K562 (cell line): Measurements from ENCODE around the gene AHCYL1. TPM values are rescaled to one million over a fixed set of nuclear protein-coding genes. Genes with fewer than 3 reads are reported as not detected.

Source experiments
- BCOR ChIP-seq: fragments of 450-650 bp; IDR thresholded peaks from 2 replicates; pipeline ENCODE4 v1.6.1; 2016
- DIDO1 ChIP-seq: fragments of 450-650 bp; IDR thresholded peaks from 2 replicates; pipeline ENCODE4 v1.6.1; 2016; ENCODE audit warnings: low read depth, missing biosample characterization, missing genetic modification characterization
- GABPA ChIP-seq: fragments of 200-800 bp; sonication (Bioruptor generic); conservative IDR thresholded peaks from 2 replicates; pipeline ENCODE4 v1.6.1; 2016; ENCODE audit warnings: low read depth, missing genetic modification characterization, missing compliant biosample characterization
- GMEB1 ChIP-seq: fragments of 250-450 bp; sonication (Bioruptor Pico); IDR thresholded peaks from 2 replicates; pipeline ENCODE4 v1.4.0; 2020; ENCODE audit warnings: mild to moderate bottlenecking
- GTF2E2 ChIP-seq: fragments of 200-800 bp; sonication (Bioruptor generic); IDR thresholded peaks from 2 replicates; pipeline ENCODE4 v1.6.1; 2016; ENCODE audit warnings: missing genetic modification characterization, missing compliant biosample characterization
- HIVEP1 ChIP-seq: fragments of 250-450 bp; sonication (Bioruptor Pico); IDR thresholded peaks from 2 replicates; pipeline ENCODE4 v1.4.0; 2020; ENCODE audit warnings: mild to moderate bottlenecking
- HLTF ChIP-seq: fragments of 450-650 bp; IDR thresholded peaks from 2 replicates; pipeline ENCODE4 v1.6.1; 2016
- TRIM25 ChIP-seq: fragments of 450-650 bp; IDR thresholded peaks from 2 replicates; pipeline ENCODE4 v1.7.0; 2016; ENCODE audit warnings: borderline replicate concordance
- ZFX ChIP-seq: sonication (generic); formaldehyde crosslinking; IDR thresholded peaks from 2 replicates; pipeline ENCODE4 v1.8.0; 2022; ENCODE audit warnings: mild to moderate bottlenecking, missing genetic modification reagents, moderate library complexity
- ZHX1 ChIP-seq: fragments of 150-350 bp; conservative IDR thresholded peaks from 2 replicates; pipeline ENCODE4 v1.6.1; 2014; ENCODE audit warnings: low read length
- ZNF318 ChIP-seq, 2 experiments: fragments of 450-650 bp; IDR thresholded peaks; 2 replicates each; pipeline ENCODE4 v1.6.1; 2016; ENCODE audit warnings: mild to moderate bottlenecking in 2 of 2, borderline replicate concordance in 1 of 2, low read depth in 1 of 2, moderate library complexity in 1 of 2
- polyA plus RNA-seq, 8 experiments: library from polyadenylated mRNA; depleted of rRNA in 4 of 8; stranded (reverse) in 5 of 8; unstranded in 3 of 8; fragments of >200 nt; fragmentation: Nextera tagmentation in 2 of 8; fragmentation: Illumina TruSeq in 1 of 8; extraction: Ambion mirVana in 2 of 8; extraction: Trizol in 1 of 8; gene quantifications; 2 replicates each; pipeline versions ENCODE4 v1.2.1 to v1.2.3, GENCODE V29; 2011 to 2014; ENCODE audit warnings: inconsistent platforms in 1 of 8, missing spikeins in 1 of 8
- total RNA-seq, 7 experiments: library from RNA; depleted of rRNA in 6 of 7; stranded (reverse); fragments of >200 nt in 6 of 7; fragmentation: Illumina TruSeq in 2 of 7; extraction: Trizol in 2 of 7; gene quantifications; 2 replicates each; pipeline versions ENCODE4 v1.2.1 to v1.2.3, GENCODE V29; 2011 to 2021; ENCODE audit warnings: low replicate concordance in 1 of 7

The AHCYL1 gene
- total and polyA plus RNA-seq, 9 of the 15 experiments (the other 6 are each of a cell fraction or from before 2014, with no cell fraction given) = 27.3 to 118 (median 44.5) TPM

- TF ChIP-seq ZNF318 (IDR thresholded peaks at IDR 0.05; ENCODE audit: borderline replicate concordance in 1 of 2, low read depth in 1 of 2) (no peak), ZFX (no peak; the same call in 1 of the 2 replicates), ZHX1 (no peak), DIDO1 (tag) (no peak), GTF2E2 (tag) (no peak), GMEB1 (CRISPR knock-in tag) (no peak), HLTF (no peak), TRIM25 (no peak), BCOR (no peak), HIVEP1 (CRISPR knock-in tag) (no peak), GABPA (tag) (no peak)
Observed at GRCh38 chr1:110057963-110058518, 73.5 kb downstream of the AHCYL1 start (continued).
